ENCODE data around the gene ABCA4.
A peak's percentile ranks its signal among the peaks of the same experiment; 100 is the strongest.
"Not testable (repeated sequence)": the region's sequence is repeated elsewhere in the genome, so short reads cannot be mapped to it uniquely, and the experiment has no call there.

Gene ABCA4

GRCh38 chr1:93999840-94000415, 121.0 kb downstream of the ABCA4 start:
- peak; percentile 89 for DNase-seq

- DNase-seq: not testable (repeated sequence)
Measured at GRCh38 chr1:93998532-93998931, 122.4 kb downstream of the ABCA4 start.

- DNase-seq: no peak
Measured at GRCh38 chr1:93997756-93998155, 123.2 kb downstream of the ABCA4 start.

GRCh38 chr1:93995837-93996536, 125.0 kb downstream of the ABCA4 start:
- DNase-seq: peak; percentile 89

- DNase-seq: no peak
Measured at GRCh38 chr1:93993731-93994130, 127.2 kb downstream of the ABCA4 start.

GRCh38 chr1:93992954-93993353, 128.0 kb downstream of the ABCA4 start:
- no peak for DNase-seq

- DNase-seq: no peak
Measured at GRCh38 chr1:93992190-93992589, 128.8 kb downstream of the ABCA4 start.

- no peak for DNase-seq
Measured at GRCh38 chr1:93991271-93991670, 129.7 kb downstream of the ABCA4 start.

- DNase-seq: not testable (repeated sequence)
Measured at GRCh38 chr1:93990477-93990876, 130.5 kb downstream of the ABCA4 start.

GRCh38 chr1:93990010-93990409, 130.9 kb downstream of the ABCA4 start:
- DNase-seq: no peak

- DNase-seq: no peak
Measured at GRCh38 chr1:93989601-93990000, 131.3 kb downstream of the ABCA4 start.

- no peak for DNase-seq
Measured at GRCh38 chr1:93988634-93989350, 132.2 kb downstream of the ABCA4 start.

GRCh38 chr1:93981274-93981667, 139.7 kb downstream of the ABCA4 start:
- no peak for DNase-seq

- DNase-seq: no peak
Measured at GRCh38 chr1:93980320-93981273, 140.4 kb downstream of the ABCA4 start.

GRCh38 chr1:93979718-93980319, 141.1 kb downstream of the ABCA4 start:
- DNase-seq: no peak

GRCh38 chr1:93979040-93979717, 141.8 kb downstream of the ABCA4 start:
- DNase-seq: no peak

- DNase-seq: no peak
Measured at GRCh38 chr1:93977598-93977945, 143.4 kb downstream of the ABCA4 start.

- DNase-seq: no peak
Measured at GRCh38 chr1:93976711-93977597, 144.0 kb downstream of the ABCA4 start.

GRCh38 chr1:93976291-93976690, 144.7 kb downstream of the ABCA4 start:
- DNase-seq: peak; percentile 13

GRCh38 chr1:93972341-93972740, 148.6 kb downstream of the ABCA4 start:
- no peak for DNase-seq

- DNase-seq: no peak
Measured at GRCh38 chr1:93969887-93970286, 151.1 kb downstream of the ABCA4 start.
